Mucosa of rectum (tissue), 2 donors: ENCODE data around the gene NIBAN1.

Source experiments
- H3K27ac ChIP-seq, 2 donors: one replicate each; pipeline ENCODE4 v1.7.0; 2013; ENCODE audit warnings: inconsistent platforms in 2 of 2, low read depth in 2 of 2, low read length in 2 of 2
- H3K27me3 ChIP-seq, 2 donors: one replicate each; pipeline ENCODE4 v1.7.0; 2013; ENCODE audit warnings: low read length in 2 of 2; ENCODE audit not compliant: control insufficient read depth in 2 of 2, insufficient read depth in 2 of 2
- H3K36me3 ChIP-seq, 2 donors: one replicate each; pipeline ENCODE4 v1.7.0; 2013; ENCODE audit warnings: low read length in 2 of 2; ENCODE audit not compliant: control insufficient read depth in 2 of 2, insufficient read depth in 2 of 2
- H3K4me1 ChIP-seq, 2 donors: one replicate each; pipeline ENCODE4 v1.7.0; 2013; ENCODE audit warnings: low read length in 2 of 2, mild to moderate bottlenecking in 1 of 2; ENCODE audit not compliant: control insufficient read depth in 2 of 2, insufficient read depth in 2 of 2
- H3K4me3 ChIP-seq, 2 donors: one replicate each; pipeline ENCODE4 v1.7.0; 2013; ENCODE audit warnings: low read length in 2 of 2
- H3K9ac ChIP-seq, 2 donors: one replicate each; pipeline ENCODE4 v1.7.0; 2013; ENCODE audit warnings: low read length in 2 of 2, low read depth in 1 of 2, mild to moderate bottlenecking in 1 of 2
- H3K9me3 ChIP-seq, 2 donors: one replicate each; pipeline ENCODE4 v1.7.0; 2013; ENCODE audit warnings: low read length in 2 of 2; ENCODE audit not compliant: control insufficient read depth in 2 of 2
- donor health status: healthy.
- donor health status: Normal muscosa, but diverticular disease.

NIBAN1 gene

DNA sequence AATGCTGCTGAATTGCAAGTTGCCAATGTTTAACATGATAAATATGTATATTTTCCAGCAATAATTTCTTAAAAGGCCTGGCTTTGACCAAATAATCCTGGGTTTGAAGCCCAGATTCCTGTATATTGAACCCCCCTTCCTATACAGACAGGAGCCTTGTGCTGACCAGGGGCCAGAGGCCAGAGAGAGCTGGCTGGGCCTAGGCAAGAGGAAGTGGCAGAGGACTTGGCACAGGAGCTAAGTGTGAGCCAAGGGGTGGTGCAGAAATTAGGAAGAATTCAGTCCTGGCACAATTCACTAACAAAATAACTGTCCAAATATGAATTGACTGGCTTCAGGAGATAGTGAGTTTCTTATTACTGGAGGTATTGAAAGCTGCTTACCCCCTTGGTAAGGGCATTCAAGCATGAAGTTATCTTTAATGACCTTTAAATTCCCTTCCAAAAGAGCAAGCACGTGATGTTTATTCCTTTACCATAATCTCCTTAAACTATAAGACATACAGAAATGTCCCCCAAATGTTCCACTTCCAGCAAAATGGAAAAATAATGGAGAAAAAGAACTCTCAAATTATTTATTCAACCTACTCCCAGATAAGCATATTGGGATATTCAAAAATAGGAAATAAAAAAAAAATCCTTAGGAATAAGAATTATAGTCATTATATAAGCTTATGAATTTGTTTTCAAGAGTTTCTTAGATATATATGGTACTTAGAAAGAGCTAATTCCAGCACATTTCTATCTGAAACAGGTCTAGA lies 26.6 kb downstream of the NIBAN1 start:
- H3K9ac ChIP-seq: no peak overlapping the region
- H3K4me1 ChIP-seq: no peaks in the 10 kb centered on the region
- no peaks in the 10 kb centered on the region for H3K9me3 ChIP-seq
- H3K27me3 ChIP-seq: peaks cover 0 to 3% of the 10 kb centered on the region in 2 donors
- H3K27ac ChIP-seq: no peak overlapping the region
- no peaks in the 10 kb centered on the region for H3K36me3 ChIP-seq
- H3K4me3 ChIP-seq: no peak overlapping the region

DNA sequence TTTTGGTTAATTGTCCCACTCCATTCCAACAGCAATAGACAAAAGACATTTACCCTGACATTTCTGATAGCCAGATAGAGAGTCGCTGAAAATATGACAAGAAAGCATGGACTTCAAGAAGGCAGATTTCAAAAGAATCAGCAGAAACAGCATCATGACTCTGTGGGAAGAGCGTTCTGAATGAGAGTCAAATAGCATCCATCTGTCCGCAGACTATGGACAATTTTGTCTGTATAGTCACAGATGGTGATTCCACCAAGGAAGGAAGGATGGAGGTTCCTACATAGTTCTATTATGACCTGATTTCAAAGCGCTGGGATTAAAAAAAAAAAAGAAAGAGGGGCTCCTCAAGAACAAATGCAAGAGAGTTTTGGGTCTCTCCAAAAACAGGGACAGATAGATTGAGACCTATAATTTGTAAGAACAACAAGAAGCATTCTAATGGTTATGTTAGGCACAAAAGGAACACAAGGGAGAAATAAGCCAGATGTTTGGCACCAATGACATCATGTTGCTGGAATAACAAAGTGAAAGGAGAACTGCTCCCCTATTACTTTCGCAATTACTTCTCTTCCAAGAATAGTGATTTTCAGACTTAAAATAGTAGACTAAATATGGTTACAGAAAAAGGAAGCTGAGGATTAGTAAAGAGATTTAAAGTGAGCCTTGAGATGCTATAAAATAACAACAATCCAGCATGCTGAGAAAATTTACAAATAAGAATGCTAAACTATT lies 28.5 kb downstream of the NIBAN1 start:
- no peaks in the 10 kb centered on the region for H3K36me3 ChIP-seq
- peaks cover 0 to 3% of the 10 kb centered on the region in 2 donors for H3K27me3 ChIP-seq
- H3K4me3 ChIP-seq: no peak overlapping the region
- peak overlapping the region in 1 of 2 donors; percentile 13 for H3K27ac ChIP-seq
- no peak overlapping the region for H3K9ac ChIP-seq
- H3K4me1 ChIP-seq: no peaks in the 10 kb centered on the region
- no peaks in the 10 kb centered on the region for H3K9me3 ChIP-seq

DNA sequence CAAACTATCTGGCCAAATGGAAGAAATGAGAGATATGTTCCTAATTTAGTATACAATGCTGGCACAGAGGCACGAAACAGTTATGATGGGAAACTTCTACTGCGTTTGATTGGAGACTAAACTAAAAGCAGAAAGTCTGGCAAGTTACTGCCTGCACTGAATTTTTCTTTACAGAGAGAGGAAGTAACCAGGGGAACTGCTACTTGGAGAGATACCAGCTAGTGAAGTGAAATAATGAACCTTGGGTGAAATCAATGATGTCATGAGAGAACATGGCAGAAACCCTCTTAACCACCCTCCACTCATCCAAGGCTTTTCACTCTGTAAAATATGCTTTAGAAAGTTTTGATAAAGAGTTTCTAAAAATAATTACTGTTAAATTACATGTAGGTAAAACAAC lies 29.3 kb downstream of the NIBAN1 start:
- no peaks in the 10 kb centered on the region for H3K4me1 ChIP-seq
- no peaks in the 10 kb centered on the region for H3K36me3 ChIP-seq
- H3K27ac ChIP-seq: no peak overlapping the region
- no peak overlapping the region for H3K9ac ChIP-seq
- peaks cover 0 to 3% of the 10 kb centered on the region in 2 donors for H3K27me3 ChIP-seq
- no peak overlapping the region for H3K4me3 ChIP-seq
- no peaks in the 10 kb centered on the region for H3K9me3 ChIP-seq

DNA sequence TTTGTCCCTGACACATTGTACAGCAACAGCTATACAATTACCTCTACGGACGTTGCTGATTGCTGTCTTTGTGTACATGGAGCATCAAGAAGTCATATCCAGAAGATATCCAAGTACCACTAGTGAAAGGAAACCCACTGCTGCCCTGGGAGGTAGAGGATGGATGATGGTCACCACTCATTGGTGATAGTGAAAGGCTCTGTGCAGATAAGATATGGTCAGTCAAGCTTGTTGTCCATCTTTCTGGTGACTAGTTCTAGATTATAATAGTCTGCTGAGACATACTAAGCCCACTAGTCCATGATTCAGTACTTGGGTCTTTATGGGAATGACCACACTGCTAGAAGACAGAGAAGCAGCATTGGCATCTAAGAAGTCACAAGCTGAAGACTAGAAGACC lies 30.3 kb downstream of the NIBAN1 start:
- no peak overlapping the region for H3K27ac ChIP-seq
- H3K9ac ChIP-seq: no peak overlapping the region
- H3K36me3 ChIP-seq: no peaks in the 10 kb centered on the region
- H3K4me1 ChIP-seq: no peaks in the 10 kb centered on the region
- peaks cover 0 to 3% of the 10 kb centered on the region in 2 donors for H3K27me3 ChIP-seq
- no peak overlapping the region for H3K4me3 ChIP-seq
- no peaks in the 10 kb centered on the region for H3K9me3 ChIP-seq

DNA sequence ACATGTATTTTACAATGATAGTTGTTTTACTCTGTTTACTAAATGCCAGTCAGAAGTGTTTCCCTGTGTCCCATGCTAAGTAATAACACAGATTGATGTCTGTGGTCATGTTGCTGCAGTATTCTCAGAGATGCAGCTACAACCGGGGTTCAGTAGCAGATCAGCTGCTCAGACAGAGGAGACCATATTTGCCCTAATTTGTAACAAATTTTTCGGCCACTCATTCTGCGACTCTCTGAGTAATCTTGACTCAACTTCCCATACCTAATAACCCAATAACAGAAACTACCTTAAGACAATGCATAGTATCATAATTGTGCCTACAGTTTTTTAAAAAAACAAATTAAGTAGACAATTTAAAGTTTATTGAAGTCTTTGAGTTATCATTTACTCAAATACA lies 32.6 kb downstream of the NIBAN1 start:
- no peak overlapping the region for H3K4me3 ChIP-seq
- H3K36me3 ChIP-seq: no peaks in the 10 kb centered on the region
- H3K9me3 ChIP-seq: no peaks in the 10 kb centered on the region
- H3K4me1 ChIP-seq: no peaks in the 10 kb centered on the region
- H3K27me3 ChIP-seq: peaks cover 3 to 6% of the 10 kb centered on the region in 2 donors
- H3K9ac ChIP-seq: no peak overlapping the region
- H3K27ac ChIP-seq: no peak overlapping the region

DNA sequence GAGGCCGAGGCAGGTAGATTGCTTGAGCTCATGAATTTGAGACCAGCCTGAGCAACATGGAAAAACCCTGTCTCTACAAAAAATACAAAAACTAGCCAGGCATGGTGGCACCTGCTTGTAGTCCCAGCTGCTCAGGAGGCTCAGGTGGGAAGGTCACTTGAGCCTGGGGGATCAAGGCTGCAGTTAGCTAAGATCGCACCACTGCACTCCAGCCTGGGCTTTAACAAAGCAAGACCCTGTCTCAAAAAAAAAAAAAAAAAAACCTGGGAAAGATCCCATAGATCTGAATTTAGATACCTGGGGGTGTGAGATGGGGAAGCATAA lies 32.9 kb downstream of the NIBAN1 start:
- no peak overlapping the region for H3K4me3 ChIP-seq
- no peaks in the 10 kb centered on the region for H3K4me1 ChIP-seq
- no peak overlapping the region for H3K9ac ChIP-seq
- H3K27me3 ChIP-seq: peaks cover 3 to 7% of the 10 kb centered on the region in 2 donors
- H3K36me3 ChIP-seq: no peaks in the 10 kb centered on the region
- no peak overlapping the region for H3K27ac ChIP-seq
- no peaks in the 10 kb centered on the region for H3K9me3 ChIP-seq

DNA sequence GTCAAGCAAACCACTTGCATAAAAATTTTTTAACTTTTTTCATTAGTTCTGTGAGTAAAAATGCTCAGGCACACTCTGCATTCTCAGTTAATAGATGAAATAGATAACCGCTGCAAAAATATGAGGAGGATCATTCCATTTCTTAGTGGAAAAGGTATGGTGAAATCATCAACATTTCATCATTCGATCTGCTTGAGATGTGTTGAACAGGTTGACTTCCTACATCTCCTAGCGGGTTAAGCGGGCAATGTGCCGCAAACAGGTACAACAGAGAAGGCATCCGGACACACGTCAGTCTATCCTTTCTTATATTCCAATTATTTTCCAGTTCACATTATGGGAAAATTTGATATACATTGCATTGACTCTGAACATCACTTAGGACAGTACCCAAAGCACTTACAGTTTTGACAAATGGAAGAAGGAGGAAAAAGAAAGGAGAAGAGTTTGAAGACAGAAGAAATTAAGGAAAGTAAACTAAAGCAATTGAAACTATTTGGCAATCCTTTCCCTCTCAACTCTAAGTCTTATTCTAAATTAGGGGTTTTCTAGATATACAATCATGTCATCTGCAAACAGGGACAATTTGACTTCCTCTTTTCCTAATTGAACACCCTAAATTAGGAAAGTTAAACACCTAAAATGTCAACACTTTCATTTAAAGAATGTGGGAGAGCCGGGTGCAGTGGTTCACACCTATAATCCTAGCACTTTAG lies 33.5 kb downstream of the NIBAN1 start:
- Histone ChIP-seq H3K9me3 (no peaks in the 10 kb centered on the region), H3K36me3 (no peaks in the 10 kb centered on the region), H3K4me1 (no peaks in the 10 kb centered on the region), H3K27me3 (peaks cover 3 to 10% of the 10 kb centered on the region in 2 donors), H3K9ac (no peak overlapping the region), H3K27ac (no peak overlapping the region), H3K4me3 (no peak overlapping the region)

DNA sequence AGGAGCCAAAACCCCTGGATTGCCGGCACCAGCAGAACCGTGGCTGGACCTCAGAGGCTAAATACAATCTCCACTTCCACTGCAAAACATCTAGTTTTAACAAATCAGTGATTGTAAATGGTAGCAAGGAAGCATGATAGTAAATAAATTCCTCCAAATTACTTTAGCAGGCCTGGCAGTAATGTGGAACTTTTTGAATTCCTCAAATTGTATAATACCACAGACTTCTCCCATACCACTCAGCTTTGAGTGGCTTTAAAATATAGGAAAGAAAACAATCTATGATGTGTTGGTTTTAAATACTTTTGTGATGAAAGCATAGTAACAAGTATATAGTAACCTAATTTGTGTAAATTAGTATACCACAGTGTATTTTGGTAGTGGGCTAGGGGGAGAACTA lies 34.1 kb downstream of the NIBAN1 start:
- no peak overlapping the region for H3K27ac ChIP-seq
- H3K9me3 ChIP-seq: no peaks in the 10 kb centered on the region
- H3K4me1 ChIP-seq: no peaks in the 10 kb centered on the region
- H3K36me3 ChIP-seq: no peaks in the 10 kb centered on the region
- no peak overlapping the region for H3K4me3 ChIP-seq
- H3K27me3 ChIP-seq: peaks cover 3 to 10% of the 10 kb centered on the region in 2 donors
- H3K9ac ChIP-seq: no peak overlapping the region

DNA sequence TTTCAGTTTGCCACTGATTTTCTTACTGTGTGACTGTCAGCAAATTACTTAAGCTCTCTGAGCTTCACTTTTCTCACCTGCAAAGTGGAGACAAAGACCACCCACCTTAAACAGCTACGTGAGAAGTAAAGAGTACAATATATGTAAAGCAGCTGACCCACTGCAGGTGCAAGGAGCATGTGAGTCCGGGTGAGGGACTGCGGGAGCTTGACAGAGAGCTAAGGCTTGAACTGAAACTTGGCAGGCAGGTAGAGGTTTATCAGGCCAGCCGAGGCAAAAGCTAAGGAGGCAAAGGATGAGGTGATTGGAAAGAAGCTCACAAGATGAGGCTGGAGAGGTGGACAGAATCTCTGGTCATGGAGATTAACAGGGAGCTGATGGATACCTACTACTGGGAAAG lies 36.6 kb downstream of the NIBAN1 start:
- Histone ChIP-seq H3K27me3 (peaks cover 0 to 10% of the 10 kb centered on the region in 2 donors), H3K9ac (no peak overlapping the region), H3K27ac (no peak overlapping the region), H3K4me3 (no peak overlapping the region), H3K9me3 (no peaks in the 10 kb centered on the region), H3K4me1 (no peaks in the 10 kb centered on the region), H3K36me3 (no peaks in the 10 kb centered on the region)
